Activated CD8-positive, alpha-beta memory T cell treated with anti-CD3 and anti-CD28 coated beads, Interleukin-2, amount 50 U/mL, for 1 hour (primary cell): ENCODE measurements around the gene ZBTB18.
A peak's percentile ranks its signal among the peaks of the same experiment; 100 is the strongest.

Experiments
- DNase-seq: peaks from one replicate; pipeline ENCODE4 v3.0.0-alpha.2; 2020; ENCODE audit errors: extremely low read depth

The ZBTB18 gene

GRCh38 chr1:244062156-244062725 is 11.2 kb downstream of the ZBTB18 start:
- DNase-seq: no peak

GRCh38 chr1:244063498-244063897 is 12.4 kb downstream of the ZBTB18 start:
- DNase-seq: no peak

- DNase-seq: no peak
Observed at GRCh38 chr1:244064621-244065020, 13.5 kb downstream of the ZBTB18 start.

GRCh38 chr1:244065063-244065793 is 14.1 kb downstream of the ZBTB18 start:
- DNase-seq: no peak

GRCh38 chr1:244065960-244066388 is 14.9 kb downstream of the ZBTB18 start:
- DNase-seq: no peak

GRCh38 chr1:244066954-244067716 is 16.1 kb downstream of the ZBTB18 start:
- no peak for DNase-seq

- DNase-seq: no peak
Observed at GRCh38 chr1:244067893-244068292, 16.8 kb downstream of the ZBTB18 start.

- no peak for DNase-seq
Observed at GRCh38 chr1:244068567-244068966, 17.5 kb downstream of the ZBTB18 start.

- no peak for DNase-seq
Observed at GRCh38 chr1:244069326-244069898, 18.3 kb downstream of the ZBTB18 start.

GRCh38 chr1:244074559-244075171 is 23.6 kb downstream of the ZBTB18 start:
- DNase-seq: peak; percentile 59

- DNase-seq: no peak
Observed at GRCh38 chr1:244075247-244075722, 24.2 kb downstream of the ZBTB18 start.

GRCh38 chr1:244076740-244077139 is 25.7 kb downstream of the ZBTB18 start:
- no peak for DNase-seq

- DNase-seq: no peak
Observed at GRCh38 chr1:244077473-244078220, 26.6 kb downstream of the ZBTB18 start.

- no peak for DNase-seq
Observed at GRCh38 chr1:244080343-244080929, 29.4 kb downstream of the ZBTB18 start.

- DNase-seq: no peak
Observed at GRCh38 chr1:244082969-244083368, 31.9 kb downstream of the ZBTB18 start.

GRCh38 chr1:244083383-244083943 is 32.4 kb downstream of the ZBTB18 start:
- DNase-seq: no peak

- DNase-seq: no peak
Observed at GRCh38 chr1:244084763-244085162, 33.7 kb downstream of the ZBTB18 start.

- DNase-seq: no peak
Observed at GRCh38 chr1:244085891-244086290, 34.8 kb downstream of the ZBTB18 start.

GRCh38 chr1:244087021-244087560 is 36.0 kb downstream of the ZBTB18 start:
- no peak for DNase-seq

GRCh38 chr1:244087611-244088010 is 36.5 kb downstream of the ZBTB18 start:
- DNase-seq: no peak
